Kidney (tissue), 14 donors: ENCODE measurements around the gene MARK4. TPM values are rescaled to one million over a fixed set of nuclear protein-coding genes. Genes with fewer than 3 reads are reported as not detected.
"Not testable (repeated sequence)": the region's sequence is repeated elsewhere in the genome, so short reads cannot be mapped to it uniquely, and the experiment has no call there.

Experiments
- DNase-seq, 5 donors: peaks; one replicate each; pipeline ENCODE4 v3.0.0-alpha.2; 2013 to 2020
- FAIRE-seq: peaks from 2 replicates; lab custom pipeline; 2012; peaks lifted over from hg19 to GRCh38; lab: Jason Lieb, UNC
- H3K27ac ChIP-seq, 2 donors: one replicate each; pipeline ENCODE4 v1.7.0; 2013; ENCODE audit warnings: low read depth in 2 of 2, low read length in 2 of 2, inconsistent platforms in 1 of 2
- H3K27me3 ChIP-seq: one replicate; pipeline ENCODE4 v1.7.1; 2013; ENCODE audit warnings: low read length, inconsistent platforms; ENCODE audit not compliant: control insufficient read depth, insufficient read depth
- H3K36me3 ChIP-seq, 3 donors: one replicate each; pipeline versions ENCODE4 v1.7.0 to v1.7.1; 2013; ENCODE audit warnings: low read length in 3 of 3, control low read depth in 1 of 3, inconsistent platforms in 1 of 3; ENCODE audit not compliant: insufficient read depth in 3 of 3, control insufficient read depth in 2 of 3
- H3K4me1 ChIP-seq, 3 donors: one replicate each; pipeline versions ENCODE4 v1.7.0 to v1.7.1; 2013; ENCODE audit warnings: low read length in 3 of 3, inconsistent platforms in 1 of 3, low read depth in 1 of 3; ENCODE audit not compliant: control insufficient read depth in 2 of 3, insufficient read depth in 2 of 3
- H3K4me3 ChIP-seq, 3 donors: one replicate each; pipeline versions ENCODE4 v1.7.0 to v1.8.1; 2013; ENCODE audit warnings: low read length in 3 of 3, control low read depth in 1 of 3, inconsistent platforms in 1 of 3
- H3K9ac ChIP-seq, 3 donors: one replicate each; pipeline versions ENCODE4 v1.7.0 to v1.7.1; 2013; ENCODE audit warnings: low read length in 3 of 3, control low read depth in 1 of 3, inconsistent platforms in 1 of 3
- H3K9me3 ChIP-seq, 3 donors: one replicate each; pipeline versions ENCODE4 v1.7.0 to v1.7.1; 2013; ENCODE audit warnings: low read length in 3 of 3, control low read depth in 1 of 3, inconsistent platforms in 1 of 3; ENCODE audit not compliant: control insufficient read depth in 2 of 3, insufficient read depth in 1 of 3
- intact Hi-C: fragments of 100-400 bp; cut with DNase I; formaldehyde crosslinking; loops from one replicate; pipeline ENCODE4 v1.11.1; 2022
- polyA plus RNA-seq: library from polyadenylated mRNA; stranded (reverse); fragments of 350-450 nt; fragmentation: Illumina TruSeq; extraction: RNeasy Lipid Tissue Mini Kit (QIAGEN cat#74804); gene quantifications from one replicate; pipeline ENCODE4 v1.2.3, GENCODE V29; 2014; ENCODE audit warnings: low read depth, low replicate concordance; ENCODE audit not compliant: insufficient read depth
- total RNA-seq: library from RNA; stranded (reverse); fragmentation: NEBNext Ultra II Directional; extraction: Animal tissue kit (Norgen Biotek cat#: 25700); gene quantifications from one replicate; pipeline ENCODE4 v1.2.1, GENCODE V29; 2021
- TF ChIP-seq, protein P1 (sequence below): IDR thresholded peaks from 3 replicates; pipeline ENCODE4 v1.5.1; 2012; ENCODE audit warnings: mild to moderate bottlenecking, moderate library complexity, borderline replicate concordance; ENCODE audit not compliant: insufficient read depth; ENCODE audit errors: extremely low read depth
- donor health status: control.
- donor health status: control.
- donor health status: control.
- donor health status: control.
- donor health status: control.
- donor health status: DM: yes; HTN: yes; CAD: no.
- donor health status: Normal renal cell carcinoma (clear cell type).

Gene MARK4
- total and polyA plus RNA-seq, 2 donors from 2014 or later: 13.6 to 29.7 TPM

DNA sequence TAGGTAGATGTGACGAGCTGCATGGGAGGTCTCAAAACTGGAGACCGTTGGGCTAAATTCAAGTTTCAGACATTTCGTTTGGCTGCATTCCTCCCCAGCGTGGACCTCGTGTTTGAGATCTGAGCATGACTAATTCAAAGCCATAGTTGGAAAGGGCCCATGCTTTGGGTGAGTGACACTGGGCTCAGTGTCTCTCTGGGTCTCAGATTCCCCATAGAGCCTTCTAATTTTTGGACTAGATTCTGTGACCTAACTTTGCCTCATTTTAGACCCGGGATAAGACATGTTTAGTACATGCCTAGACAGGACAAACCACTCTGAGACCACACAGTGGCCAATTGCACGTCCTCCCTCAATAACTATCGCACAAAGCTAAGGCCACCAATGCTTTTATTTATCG, 55.0 kb downstream of the MARK4 start:
- intact Hi-C loops: no loop called here
- Histone ChIP-seq H3K4me3 (no peak overlapping the region), H3K27me3 (no peaks in the 10 kb centered on the region), H3K36me3 (no peaks in the 10 kb centered on the region), H3K27ac (no peak overlapping the region), H3K9ac (no peak overlapping the region), H3K4me1 (no peaks in the 10 kb centered on the region), H3K9me3 (no peaks in the 10 kb centered on the region)
- no peak for DNase-seq
- no peak for FAIRE-seq
- TF ChIP-seq, protein P1, sequence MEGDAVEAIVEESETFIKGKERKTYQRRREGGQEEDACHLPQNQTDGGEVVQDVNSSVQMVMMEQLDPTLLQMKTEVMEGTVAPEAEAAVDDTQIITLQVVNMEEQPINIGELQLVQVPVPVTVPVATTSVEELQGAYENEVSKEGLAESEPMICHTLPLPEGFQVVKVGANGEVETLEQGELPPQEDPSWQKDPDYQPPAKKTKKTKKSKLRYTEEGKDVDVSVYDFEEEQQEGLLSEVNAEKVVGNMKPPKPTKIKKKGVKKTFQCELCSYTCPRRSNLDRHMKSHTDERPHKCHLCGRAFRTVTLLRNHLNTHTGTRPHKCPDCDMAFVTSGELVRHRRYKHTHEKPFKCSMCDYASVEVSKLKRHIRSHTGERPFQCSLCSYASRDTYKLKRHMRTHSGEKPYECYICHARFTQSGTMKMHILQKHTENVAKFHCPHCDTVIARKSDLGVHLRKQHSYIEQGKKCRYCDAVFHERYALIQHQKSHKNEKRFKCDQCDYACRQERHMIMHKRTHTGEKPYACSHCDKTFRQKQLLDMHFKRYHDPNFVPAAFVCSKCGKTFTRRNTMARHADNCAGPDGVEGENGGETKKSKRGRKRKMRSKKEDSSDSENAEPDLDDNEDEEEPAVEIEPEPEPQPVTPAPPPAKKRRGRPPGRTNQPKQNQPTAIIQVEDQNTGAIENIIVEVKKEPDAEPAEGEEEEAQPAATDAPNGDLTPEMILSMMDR: no peak

DNA sequence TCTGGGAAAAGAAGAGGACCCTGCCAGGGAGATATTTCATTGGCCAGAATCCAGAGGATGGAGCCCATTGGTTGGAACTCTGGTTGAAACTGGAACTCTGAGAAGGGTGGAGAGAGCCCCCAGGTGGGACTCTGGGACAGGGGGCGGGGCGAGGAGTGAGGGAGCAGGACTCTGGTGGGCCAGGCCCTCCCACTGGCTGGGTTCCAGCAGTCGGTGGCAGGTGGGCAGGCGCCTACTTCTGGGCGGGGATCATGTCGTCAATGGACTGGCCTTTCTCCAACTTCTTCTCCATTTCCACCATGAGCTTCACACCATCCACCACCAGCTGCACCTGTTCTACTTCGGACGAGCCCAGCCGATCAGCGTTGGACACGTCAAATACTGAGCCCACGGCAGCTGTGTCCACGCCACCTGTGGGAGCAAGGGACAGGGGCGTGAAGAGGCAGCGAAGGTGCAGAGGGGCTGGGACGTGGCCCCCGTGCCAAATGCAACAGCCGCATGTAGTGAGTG, 55.5 kb downstream of the MARK4 start:
- FAIRE-seq (no peak), DNase-seq (peak in 4 of 5 donors; percentile 42 to 72 (median 65))
- Histone ChIP-seq H3K9ac (no peak overlapping the region), H3K9me3 (no peaks in the 10 kb centered on the region), H3K36me3 (no peaks in the 10 kb centered on the region), H3K27me3 (no peaks in the 10 kb centered on the region), H3K27ac (no peak overlapping the region), H3K4me3 (no peak overlapping the region), H3K4me1 (no peaks in the 10 kb centered on the region)
- TF ChIP-seq, protein P1: no peak
- intact Hi-C loops: no loop called here

DNA sequence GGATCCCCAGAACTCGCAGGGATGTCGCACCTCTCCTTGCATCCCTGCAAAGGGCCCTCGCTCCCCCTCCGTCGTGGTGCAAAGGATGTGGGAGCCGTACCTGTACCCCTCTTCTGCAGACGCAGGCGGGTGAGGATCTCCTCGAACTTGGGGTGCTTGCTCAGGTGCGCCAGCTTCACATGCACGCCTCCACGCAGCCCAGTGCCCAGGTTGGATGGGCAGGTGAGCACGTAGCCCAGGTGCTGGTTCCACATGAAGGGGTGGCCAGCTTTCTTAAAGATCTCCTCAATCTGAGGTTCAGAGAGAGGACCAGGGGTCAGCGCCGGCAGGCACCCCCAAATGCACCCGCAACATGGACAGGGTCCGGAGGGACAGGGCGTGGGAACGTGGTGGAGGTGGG, 56.3 kb downstream of the MARK4 start:
- H3K4me3 ChIP-seq: no peak overlapping the region
- no peak overlapping the region for H3K27ac ChIP-seq
- no peaks in the 10 kb centered on the region for H3K27me3 ChIP-seq
- H3K9me3 ChIP-seq: no peaks in the 10 kb centered on the region
- DNase-seq (no peak), FAIRE-seq (no peak)
- intact Hi-C loops: no loop called here
- no peaks in the 10 kb centered on the region for H3K36me3 ChIP-seq
- no peak overlapping the region for H3K9ac ChIP-seq
- TF ChIP-seq, protein P1: no peak
- H3K4me1 ChIP-seq: no peaks in the 10 kb centered on the region

DNA sequence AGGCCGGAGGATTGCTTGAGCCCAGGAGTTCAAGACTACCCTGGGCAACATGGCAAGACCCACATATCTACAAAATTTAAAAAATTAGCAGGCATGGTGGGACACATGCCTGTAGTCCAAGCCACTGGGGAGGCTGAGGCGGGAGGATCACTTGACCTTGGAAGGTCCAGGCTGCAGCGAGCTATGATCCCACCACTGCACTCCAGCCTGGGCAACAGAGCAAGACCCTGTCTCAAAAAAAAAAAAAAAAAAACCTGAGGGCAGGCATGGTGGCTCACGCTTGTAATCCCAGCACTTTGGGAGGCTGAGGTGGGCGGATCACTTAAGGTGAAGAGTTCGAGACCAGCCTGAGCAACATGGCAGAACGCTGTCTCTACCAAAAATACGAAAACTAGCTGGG, 58.3 kb downstream of the MARK4 start:
- H3K27ac ChIP-seq, H3K36me3 ChIP-seq, intact Hi-C loops, H3K27me3 ChIP-seq, H3K9me3 ChIP-seq, DNase-seq, FAIRE-seq, H3K4me3 ChIP-seq, H3K4me1 ChIP-seq, H3K9ac ChIP-seq: not testable (repeated sequence)
